Fibroblast of skin of left quadriceps (primary cell): ENCODE data around the gene BCL11B.

Experiments
- DNase-seq, 2 experiments: peaks; one replicate each; pipeline ENCODE4 v3.0.0-alpha.2; 2013; ENCODE audit warnings: low read depth in 2 of 2

Gene BCL11B

DNA sequence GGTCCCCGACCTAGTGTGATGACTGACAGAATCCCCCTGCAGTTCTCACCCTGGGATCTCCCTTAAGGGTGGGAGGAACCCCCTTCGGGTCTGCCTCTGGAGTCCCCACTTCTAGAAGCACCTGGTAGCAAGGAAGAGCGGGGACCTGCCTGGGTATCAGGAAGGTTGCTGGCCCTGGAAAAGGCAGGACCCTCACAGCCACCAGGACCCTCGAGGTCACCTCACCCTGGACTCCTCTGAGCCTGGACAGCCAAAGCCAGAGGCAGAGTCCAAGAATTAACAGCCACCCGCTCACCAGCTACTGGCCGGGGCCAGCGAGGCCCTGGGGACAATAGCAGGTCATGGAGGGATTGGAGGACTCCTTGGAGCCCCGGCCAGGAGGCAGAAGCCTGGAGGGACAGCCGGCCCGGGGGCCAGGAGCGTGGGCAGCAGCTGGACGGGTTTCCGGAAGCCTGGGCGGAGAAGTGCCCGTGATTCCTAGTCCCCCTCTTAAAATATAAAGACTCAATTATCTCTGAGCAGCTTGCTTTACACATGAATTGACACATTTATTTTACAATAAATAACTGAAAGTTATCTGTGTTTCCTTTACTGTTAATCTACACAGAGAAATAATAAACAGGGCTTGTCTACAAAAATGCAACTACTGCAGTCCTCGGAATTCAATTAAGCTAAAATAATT is 17.5 kb downstream of the BCL11B start:
- DNase-seq = no peak

DNA sequence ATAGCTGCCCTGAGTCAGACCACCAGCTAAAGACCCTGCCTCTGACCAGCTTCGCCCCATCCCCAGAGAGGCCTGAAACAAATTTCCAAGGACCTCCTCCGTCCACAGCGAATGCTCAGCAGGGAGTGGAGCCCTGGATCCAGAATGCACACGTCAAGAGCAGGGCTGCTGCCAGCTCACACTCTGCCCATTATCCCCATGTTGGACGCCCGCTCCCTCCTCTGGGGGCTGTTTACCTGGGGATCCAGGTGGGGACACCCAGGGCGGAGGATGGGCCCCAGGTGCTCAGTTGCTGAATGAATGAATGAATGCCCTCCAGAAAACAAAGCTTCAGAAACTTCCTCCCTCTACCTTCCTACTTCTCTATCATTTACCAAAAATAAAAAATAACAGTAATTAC is 18.1 kb downstream of the BCL11B start:
- DNase-seq = no peak

DNA sequence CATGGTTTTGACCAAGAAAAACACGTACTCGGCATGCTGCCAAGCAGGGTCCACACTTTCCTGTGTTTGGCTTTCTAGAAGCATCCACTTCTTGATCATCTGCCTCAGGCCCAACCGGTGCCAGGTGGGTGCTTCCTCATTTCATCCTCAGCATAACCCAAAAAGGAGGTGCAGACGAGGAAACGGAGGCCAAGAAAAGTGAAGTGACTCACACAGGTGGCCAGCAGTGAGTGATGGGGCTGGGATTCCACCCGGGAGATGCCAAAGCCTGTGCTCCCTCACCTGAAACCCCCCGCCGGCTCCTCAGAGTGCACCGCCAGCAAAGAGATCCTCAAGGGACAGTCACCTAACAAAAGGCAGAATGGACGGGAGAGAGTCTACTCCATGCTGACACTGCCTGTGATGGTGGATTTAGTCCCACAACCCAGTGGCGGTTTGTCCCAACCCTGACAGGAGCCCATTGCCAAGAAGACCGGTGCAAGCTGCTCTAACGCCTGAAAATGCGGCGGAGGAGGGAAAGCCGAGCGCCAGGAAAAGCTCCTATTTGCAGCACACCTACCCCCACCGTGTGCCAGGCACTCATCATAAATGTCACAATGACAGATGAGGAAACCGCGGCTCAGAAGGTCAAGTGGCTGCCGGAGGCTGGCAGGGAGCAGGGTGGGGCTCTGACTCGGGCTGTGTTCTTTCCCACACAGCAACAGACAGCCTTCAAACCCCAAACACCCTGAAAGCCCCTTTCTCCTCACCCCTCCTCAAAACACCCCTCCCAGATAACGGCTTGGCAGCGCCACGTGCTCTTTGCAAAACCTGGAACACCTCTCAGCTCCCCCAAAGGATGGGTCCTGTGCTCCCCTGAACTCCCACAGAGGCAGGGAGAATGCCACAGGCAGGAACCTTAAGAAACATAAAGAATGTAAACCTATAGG is 18.8 kb downstream of the BCL11B start:
- DNase-seq = no peak

DNA sequence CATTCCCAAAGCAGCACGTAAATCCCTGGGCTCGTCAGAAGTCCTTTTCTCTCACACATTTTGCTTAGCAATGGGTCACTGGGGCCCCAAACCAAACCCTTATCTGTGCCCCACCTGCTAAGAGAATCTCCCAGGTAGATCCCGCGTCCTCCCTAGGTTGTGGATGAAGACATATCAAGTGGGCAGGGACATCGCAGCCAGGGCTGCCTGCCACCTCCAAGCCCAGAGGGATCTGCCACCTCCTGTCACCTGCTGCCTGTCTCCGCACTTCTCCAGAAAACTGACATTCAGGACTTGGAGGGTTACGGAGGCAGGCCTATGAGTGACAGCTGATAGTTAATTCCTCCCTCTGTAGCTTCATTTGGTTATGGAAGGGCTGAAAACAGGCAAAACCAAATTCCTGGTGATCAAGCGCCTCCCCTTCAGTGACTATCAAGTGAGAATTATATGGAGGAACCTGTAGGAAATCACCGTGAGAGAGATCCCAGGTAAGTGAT is 19.5 kb downstream of the BCL11B start:
- DNase-seq = no peak

DNA sequence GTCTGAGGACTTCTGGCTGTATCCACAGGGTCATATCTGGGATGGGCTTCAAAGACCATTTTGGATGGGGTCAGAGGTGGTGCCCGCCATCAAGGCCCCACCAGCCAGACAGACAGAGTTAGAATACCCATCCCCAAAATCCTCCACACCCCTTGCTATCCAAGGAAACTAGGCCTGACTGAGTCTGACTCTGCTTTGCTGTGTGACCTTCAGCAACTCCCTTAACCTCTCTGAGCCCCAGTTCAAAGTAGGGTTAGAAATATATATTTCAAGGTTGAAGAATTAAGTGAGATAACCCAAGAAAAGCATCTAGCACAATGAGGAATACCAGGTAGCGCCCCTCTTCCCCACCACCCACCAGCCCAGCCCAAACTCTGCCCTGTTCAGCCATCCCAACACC is 20.3 kb downstream of the BCL11B start:
- no peak for DNase-seq

DNA sequence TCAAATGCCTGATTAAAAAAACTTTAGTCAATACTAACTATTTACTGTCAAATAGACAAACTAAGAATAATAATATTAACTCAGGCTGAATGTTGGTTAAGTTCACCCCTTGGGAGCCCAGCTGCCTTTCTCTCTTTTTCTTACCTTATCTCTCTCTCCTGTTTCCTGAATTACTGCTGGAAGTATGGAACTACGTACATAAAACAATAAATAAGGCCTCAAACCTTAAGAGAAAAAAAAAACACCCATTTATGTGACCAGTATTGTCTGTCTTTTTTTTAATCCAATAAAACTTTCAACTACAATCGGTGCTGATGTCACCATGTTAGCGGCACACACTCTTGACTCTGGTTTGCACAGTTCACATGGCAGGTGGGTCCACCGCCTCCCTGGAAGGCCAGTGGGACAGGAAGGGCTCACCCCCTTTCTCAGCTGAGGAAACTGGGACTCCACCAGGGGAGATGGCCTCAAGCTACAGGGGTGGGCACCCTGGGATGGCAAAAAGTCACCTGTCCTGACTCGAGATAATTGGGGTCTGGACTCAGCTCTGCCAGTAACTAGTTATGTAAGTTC is 21.3 kb downstream of the BCL11B start:
- no peak for DNase-seq

DNA sequence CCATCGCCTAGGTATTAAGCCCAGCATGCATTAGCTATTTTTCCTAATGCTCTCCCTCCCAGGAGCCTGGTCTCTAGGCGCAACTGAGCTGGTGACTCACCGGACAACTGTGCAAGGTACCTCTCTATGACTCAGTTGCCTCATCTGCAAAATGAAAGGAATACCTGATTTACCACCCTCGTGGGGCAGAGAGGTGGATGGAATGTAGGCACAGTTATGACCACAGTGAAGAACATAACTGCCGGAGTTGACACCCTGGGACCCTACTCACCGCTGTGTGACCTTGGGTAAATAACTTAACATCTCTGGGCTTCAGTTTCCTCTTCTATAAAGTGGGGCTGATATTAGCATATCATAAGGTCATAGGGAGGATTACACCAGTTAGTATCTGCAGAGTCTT is 22.6 kb downstream of the BCL11B start:
- no peak for DNase-seq

DNA sequence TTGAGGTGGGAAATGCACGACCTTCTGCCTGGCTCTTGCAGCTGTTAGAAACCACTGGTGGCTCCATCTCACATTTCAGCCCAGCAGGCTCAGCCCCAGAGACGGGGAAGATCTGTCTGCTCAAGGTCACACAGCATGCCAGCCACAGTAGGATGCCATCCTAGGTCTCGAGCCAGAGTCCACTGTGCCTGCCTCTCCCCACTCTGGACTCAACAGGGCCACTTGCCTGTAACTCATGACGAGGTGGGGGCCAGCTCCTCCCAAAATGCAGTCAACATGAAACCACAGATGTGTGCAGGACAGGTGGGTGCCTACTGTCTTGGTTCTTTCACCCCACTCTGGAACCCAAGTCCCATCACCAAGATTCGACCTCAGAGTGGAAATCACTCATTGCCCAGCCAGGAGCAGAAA is 23.2 kb downstream of the BCL11B start:
- no peak for DNase-seq

DNA sequence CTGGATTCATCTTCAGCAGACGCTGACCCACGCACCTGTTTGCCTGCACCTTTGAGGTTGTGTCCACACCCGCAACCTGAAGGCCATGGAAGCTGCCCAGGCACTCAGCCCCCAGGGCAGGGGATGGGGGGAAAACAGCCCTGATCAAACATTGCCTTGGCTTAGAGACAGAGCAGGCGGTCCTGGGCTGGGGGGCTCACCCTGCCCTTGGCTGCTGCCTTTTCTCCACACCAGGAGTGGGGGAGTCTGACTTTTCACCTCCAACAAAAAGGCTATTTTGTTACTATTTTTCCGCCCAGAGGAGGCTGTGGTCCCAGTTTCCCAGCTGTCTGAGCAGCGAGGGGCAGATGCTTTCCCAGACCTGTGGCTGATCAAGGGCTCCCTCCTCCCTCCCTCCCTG is 24.2 kb downstream of the BCL11B start:
- no peak for DNase-seq

DNA sequence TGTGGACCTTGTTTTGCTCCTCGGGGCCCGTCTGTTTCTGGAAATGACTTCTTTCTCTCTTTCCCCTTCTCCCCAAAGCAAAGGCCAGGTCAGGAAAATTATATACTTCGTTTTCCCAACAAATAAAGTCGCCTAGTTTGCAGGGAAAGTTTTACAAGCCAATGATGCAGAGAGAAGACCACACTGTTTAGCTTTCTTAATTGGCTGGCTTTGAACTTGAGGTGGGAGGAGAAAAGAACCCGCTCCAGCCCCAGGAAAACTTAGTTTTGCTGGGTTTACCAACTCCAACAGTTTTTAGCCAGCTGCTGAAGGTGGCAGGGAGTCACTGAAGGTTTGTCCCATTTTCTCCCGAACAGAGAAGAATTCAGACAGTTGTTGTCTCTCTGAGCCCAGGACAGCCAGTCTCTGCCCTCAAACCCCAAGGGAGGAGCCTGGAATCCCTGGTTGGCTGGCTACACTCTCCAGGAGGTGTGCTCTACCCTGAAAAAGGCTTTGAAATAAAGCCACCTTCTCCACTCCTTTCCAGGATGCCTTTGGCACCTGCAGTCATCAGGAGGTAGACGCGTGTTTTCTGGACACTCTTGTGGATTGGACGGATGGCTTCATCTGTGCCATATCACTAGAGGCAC is 24.8 kb downstream of the BCL11B start:
- no peak for DNase-seq

DNA sequence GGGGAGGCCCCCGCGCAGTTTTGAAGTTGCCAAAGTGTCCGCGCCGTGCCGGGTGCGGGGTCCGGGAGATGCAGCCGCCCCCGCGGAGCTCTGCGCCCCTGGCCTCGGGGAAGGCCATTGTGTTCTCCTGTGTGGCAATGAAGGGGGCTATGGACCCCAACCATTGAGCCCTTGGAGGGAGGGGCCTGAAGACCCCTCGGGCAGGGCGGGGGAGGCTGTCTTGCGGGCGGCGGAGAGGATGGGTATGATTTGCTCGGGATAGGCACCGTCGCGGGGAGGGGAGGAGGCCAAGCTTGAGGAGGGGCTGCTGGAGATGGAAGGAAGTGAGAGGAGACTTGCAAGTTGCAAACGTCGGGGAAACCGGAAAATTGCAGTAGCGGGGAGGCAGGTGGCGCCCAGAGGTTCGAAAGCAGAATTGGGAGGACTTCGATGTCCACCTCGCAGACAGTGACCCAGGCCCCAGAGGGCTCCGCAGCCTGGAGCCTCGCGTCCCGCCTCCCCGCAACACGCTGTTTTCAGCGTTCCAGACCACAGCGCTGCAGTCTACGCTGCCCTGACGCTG is 25.4 kb downstream of the BCL11B start:
- DNase-seq = no peak

DNA sequence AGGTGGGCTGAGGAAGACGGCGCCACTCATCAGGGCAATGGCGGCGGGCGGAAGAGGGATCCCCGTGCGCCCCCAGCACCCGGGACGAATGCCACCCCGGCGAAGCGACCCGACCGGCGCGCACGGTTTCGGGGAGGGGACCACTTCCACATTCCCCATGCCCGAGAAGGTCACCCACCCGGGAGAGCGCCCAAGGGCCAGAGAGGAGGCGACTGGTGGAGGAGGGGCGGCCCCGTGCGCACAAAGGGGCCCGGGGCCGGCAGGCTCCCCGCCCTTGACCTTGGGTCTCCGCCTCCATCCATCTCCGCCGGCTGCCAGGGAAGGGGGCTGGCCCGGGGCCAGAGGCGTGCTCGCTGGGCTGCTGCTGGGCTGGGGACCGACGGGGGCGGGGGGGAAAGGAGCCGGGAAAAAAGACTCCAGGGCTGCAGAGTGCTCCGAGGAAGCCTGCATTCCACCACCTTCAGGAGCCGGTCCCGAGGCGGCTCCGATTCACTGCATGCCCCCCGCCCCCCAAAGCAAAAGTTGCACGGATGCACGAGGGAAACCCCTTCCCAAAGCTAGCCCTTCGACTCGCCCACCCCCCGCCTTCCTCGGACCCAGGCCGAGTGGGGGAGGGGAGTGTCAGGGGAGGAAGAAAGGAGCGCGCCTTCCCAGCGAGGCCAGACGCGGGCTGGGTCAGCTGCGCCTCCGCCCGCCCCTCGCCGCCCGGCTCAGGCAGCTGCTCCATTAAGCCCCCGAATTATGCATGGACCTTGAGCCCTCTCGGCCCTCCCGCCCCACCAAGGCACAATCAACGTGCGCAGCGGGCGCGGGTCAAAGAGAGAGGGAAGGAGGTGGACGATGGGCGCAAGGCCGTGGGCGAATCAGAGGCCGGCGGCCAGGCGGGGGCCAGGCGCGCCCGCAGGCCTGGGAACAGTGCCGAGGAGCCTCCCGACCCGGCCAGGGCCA is 26.2 kb downstream of the BCL11B start:
- no peak for DNase-seq

DNA sequence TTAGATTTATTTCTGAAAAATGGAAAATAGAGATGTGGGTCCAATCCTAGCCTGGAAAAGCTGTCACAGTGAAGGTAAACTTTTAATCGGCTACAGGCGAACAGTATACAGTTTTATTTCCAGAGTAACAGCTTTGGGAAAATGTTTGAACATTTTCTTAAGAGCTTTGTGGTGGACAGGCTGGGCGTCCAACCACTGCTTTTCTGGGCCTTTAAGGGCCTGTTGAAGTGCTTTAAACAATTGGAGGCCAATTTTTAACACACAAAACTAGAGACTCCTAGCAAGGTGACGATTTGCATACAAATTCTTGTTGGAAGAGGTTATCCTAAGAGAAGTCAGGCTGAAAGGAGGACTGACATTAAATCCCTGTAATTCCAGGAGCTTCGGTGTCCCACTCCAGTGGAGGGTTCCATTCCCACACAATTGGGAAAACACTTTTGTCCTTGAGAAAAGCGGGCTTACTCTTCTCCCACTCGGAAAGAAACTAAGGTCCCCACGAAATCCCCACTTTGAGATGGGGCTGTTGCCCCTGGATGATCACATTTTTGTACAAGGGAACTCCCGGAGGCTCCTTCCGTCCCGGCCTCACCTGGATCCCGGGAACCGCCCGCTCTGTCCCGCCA is 26.9 kb downstream of the BCL11B start:
- DNase-seq = no peak

DNA sequence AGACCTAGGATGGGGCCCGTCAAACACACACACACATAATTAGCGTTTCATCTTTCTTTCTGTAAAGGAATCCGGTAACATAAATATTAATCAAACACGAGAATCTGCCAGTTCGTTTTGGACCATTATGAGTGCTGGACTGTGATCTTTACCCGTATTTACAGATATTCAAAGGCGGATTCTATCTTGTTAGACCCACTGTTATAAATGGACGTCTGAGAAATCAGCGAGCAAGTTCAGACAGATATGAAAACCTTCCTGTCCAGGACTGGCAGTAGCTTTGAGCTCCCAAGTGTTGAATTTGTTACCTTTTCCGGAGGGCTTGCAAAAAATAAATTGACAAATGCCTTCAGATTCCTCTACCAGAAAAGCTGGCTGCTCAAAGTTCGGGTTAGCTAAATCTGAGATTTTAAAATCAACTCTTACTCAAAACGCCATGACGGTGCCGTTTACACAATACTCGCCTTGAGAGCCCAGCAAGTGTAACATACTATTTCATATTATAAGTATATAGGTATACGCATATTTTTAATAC is 27.6 kb downstream of the BCL11B start:
- DNase-seq = no peak

DNA sequence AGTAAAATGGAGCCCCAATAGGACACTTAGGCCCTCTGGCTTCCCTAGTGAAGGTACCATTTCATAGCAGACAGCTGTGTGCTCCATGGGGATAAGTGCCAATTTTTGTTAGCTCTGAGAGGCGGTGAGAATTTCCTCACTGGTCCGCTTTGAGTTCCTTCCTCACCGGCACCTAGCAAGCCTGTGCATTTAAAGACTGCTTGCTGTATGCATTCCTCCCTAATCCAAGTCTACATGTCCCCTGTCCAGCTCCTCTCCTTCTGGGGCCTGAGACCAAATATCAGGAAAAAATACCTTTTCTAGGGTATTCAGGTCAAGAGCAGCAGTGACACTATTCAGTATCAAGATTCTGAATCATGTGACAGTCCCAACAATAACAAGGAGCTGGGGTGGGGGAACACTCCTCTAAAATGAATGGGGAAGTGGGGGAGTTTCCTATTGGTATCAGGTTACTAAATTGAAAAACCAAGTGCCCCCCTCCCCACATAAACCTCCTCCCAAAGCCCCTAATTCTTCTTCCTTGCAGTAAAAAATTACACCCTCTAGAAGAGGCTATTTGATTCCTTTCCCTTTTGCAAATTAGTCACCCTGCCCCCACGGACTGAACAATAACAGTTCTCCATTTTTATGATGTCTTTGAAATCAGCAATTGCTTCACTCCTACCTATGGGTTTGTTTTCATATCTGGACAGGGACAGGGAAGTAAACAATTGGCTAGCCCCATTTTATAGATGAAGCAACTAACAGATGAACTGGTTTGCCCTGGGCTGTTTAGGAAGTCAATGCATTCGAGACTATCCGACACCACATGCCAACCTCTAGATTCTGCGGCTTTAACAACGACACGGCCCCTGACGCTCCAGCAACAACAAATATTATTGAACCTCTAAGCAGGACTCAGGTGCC is 28.9 kb downstream of the BCL11B start:
- DNase-seq = no peak

DNA sequence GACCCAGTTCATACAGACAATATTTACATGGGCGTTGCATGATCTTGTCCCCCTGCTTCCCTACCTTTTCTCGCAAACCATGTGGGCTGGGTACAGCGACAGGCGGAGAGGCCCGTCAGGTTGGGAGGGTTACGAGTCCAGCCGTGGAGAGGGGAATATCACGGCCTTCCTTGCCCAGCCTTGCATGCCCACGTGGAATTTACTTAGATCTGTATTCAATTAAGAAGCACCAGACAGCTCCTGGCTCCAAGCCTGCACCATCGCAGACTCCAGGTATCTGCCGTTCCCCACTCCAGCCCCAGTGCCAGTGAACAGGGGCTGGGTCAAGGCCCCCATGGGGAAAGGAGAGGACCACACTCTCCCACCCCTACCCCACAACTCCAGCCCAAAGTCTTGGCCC is 29.8 kb downstream of the BCL11B start:
- no peak for DNase-seq

DNA sequence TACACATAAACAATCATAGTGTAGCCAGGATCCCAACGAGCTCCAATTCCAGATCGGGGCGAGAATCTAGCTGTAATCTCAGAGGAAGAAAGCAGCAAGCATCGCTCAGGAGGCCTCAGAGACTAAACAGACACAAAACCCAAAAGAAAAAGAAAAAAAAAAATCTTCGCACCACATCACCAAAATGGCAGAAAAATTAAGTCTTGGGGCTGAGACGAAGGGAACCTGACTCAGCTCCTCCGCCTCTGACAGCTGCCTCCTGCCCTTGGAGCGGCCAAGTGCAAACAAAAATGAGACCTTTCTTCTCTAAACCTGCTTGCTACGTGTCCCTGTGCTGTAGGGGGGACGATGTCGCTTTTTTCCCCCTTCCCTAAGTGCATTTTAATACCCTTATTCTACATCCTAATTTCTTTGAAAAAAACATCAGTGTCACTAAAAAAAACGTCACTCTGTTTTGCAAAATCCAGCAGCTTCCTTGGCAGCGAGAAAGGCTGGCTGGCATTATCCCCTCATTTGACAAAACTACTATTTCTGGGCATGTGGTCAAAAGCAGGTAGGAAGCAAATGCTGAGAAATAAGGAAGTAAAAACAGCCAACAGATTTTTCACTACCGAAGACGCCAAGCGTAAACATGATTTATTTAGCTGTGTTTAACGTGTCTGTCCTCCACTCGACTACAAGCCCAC is 30.5 kb downstream of the BCL11B start:
- no peak for DNase-seq

DNA sequence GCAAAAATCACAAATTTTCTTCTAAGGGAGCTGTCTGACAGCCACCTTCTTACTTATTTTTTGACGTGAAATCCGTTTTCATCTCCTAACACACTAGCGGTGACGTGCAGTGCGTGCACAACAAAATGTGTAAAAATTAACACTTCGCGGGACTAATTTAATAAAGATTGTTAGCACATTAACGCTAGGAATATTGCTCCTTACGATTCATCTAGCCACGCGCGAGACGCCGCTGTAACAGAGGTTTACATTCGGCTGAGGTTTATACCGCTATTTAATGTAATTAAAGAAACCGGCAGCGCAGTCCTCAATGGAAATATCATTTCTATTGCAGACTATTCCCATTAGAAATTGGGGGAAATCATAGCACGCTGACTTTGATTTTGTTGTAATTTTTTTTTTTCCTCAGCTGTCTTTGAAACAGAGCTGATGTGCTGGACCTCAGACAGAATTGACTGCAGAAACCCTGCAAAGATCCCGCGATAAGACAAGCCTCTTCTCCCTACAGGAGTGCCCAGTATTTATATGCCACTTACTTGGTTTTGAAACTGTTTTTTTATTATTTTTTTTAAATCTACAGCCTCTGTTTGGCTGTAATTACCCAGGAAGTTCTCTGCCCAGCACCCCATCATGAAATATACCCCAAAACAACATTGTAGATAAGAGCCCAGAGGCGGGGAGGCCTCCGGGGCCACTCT is 31.2 kb downstream of the BCL11B start:
- DNase-seq = no peak
